ENCODE data around the gene LRRC17.
A peak's percentile ranks its signal among the peaks of the same experiment; 100 is the strongest.

The LRRC17 gene

GRCh38 chr7:102967798-102968197 is 55.0 kb downstream of the LRRC17 start:
- Histone ChIP-seq H3K79me2 (ENCODE audit: insufficient read depth, low read length) (no peaks in the 10 kb centered on the region), H3F3A (ENCODE audit: insufficient read depth, low read length) (no peaks in the 10 kb centered on the region), H3K9me2 (ENCODE audit: low read depth, low read length) (no peaks in the 10 kb centered on the region), H3K9me3 (ENCODE audit: low read length) (peaks cover 4% of the 10 kb centered on the region; the same call in 1 of the 2 replicates), H3K27ac (ENCODE audit: low read depth, low read length, poor library complexity, severe bottlenecking) (no peak overlapping the region), H3K27me3 (ENCODE audit: insufficient read depth, low read length) (no peaks in the 10 kb centered on the region), H3K4me2 (ENCODE audit: low read length) (no peak overlapping the region), H2AFZ (ENCODE audit: low read length) (no peak overlapping the region), H3K9ac (ENCODE audit: low read length) (no peak overlapping the region), H3K4me1 (ENCODE audit: insufficient read depth, low read length, severe bottlenecking) (no peaks in the 10 kb centered on the region), H4K20me1 (ENCODE audit: insufficient read depth, low read length) (no peaks in the 10 kb centered on the region), H3K36me3 (ENCODE audit: insufficient read depth, low read length) (no peaks in the 10 kb centered on the region), H3K4me3 (ENCODE audit: low read depth, low read length, poor library complexity, severe bottlenecking) (no peak overlapping the region)
- TF ChIP-seq EZH2 (IDR thresholded peaks at IDR 0.05; ENCODE audit: borderline replicate concordance, low read length), result no peak
- TF ChIP-seq, protein P1, sequence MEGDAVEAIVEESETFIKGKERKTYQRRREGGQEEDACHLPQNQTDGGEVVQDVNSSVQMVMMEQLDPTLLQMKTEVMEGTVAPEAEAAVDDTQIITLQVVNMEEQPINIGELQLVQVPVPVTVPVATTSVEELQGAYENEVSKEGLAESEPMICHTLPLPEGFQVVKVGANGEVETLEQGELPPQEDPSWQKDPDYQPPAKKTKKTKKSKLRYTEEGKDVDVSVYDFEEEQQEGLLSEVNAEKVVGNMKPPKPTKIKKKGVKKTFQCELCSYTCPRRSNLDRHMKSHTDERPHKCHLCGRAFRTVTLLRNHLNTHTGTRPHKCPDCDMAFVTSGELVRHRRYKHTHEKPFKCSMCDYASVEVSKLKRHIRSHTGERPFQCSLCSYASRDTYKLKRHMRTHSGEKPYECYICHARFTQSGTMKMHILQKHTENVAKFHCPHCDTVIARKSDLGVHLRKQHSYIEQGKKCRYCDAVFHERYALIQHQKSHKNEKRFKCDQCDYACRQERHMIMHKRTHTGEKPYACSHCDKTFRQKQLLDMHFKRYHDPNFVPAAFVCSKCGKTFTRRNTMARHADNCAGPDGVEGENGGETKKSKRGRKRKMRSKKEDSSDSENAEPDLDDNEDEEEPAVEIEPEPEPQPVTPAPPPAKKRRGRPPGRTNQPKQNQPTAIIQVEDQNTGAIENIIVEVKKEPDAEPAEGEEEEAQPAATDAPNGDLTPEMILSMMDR (IDR thresholded peaks at IDR 0.05; ENCODE audit: low read length), result no peak

DNA sequence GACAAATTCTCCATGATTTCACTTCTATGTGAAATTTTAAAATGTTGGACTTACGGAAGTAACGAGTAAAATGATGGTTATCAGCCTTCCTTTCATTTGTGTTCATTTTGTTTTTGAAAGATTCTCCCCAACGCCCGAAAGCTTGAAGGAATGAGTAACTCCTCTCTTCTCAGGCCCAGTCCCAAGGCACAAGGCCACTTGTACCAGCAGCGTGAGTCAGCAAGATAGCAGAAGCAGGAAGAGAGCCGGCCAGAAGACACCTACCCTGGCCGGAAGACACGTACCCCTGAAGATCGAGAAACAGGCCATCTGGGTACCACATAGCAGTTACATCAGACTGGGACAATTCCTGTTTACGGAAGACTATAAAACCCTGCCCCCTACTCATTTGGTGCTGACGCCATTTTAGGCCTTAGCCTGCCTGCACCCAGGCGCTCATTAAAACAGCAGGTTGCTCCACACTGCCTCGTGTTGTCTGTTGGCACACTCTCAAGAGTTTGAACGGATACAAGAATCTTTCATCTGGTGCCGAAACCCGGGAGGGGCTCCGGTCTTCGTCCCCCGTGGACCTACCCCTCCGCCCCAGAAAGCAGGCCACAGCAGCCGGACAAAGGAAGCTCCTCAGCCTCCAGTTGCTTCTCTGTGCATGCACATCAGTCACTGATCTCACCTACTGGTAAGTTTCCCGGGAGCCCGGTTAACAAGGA is 60.4 kb downstream of the LRRC17 start:
- no peaks in the 10 kb centered on the region for H3F3A ChIP-seq (ENCODE audit: insufficient read depth, low read length)
- H3K9me2 ChIP-seq (ENCODE audit: low read depth, low read length), result no peaks in the 10 kb centered on the region
- no peak overlapping the region for H3K27ac ChIP-seq (ENCODE audit: low read depth, low read length, poor library complexity, severe bottlenecking)
- H3K27me3 ChIP-seq (ENCODE audit: insufficient read depth, low read length), result no peaks in the 10 kb centered on the region
- H3K4me3 ChIP-seq (ENCODE audit: low read depth, low read length, poor library complexity, severe bottlenecking), result no peak overlapping the region
- H4K20me1 ChIP-seq (ENCODE audit: insufficient read depth, low read length), result no peaks in the 10 kb centered on the region
- peak overlapping the region; percentile 74; the same call in 1 of the 2 replicates for H2AFZ ChIP-seq (ENCODE audit: low read length)
- no peaks in the 10 kb centered on the region for H3K36me3 ChIP-seq (ENCODE audit: insufficient read depth, low read length)
- H3K4me2 ChIP-seq (ENCODE audit: low read length), result no peak overlapping the region
- H3K79me2 ChIP-seq (ENCODE audit: insufficient read depth, low read length), result no peaks in the 10 kb centered on the region
- no peak overlapping the region for H3K9ac ChIP-seq (ENCODE audit: low read length)
- no peaks in the 10 kb centered on the region for H3K4me1 ChIP-seq (ENCODE audit: insufficient read depth, low read length, severe bottlenecking)
- no peak for TF ChIP-seq EZH2 (IDR thresholded peaks at IDR 0.05; ENCODE audit: borderline replicate concordance, low read length)
- TF ChIP-seq, protein P1 (IDR thresholded peaks at IDR 0.05; ENCODE audit: low read length), result no peak
- no peaks in the 10 kb centered on the region for H3K9me3 ChIP-seq (ENCODE audit: low read length)

DNA sequence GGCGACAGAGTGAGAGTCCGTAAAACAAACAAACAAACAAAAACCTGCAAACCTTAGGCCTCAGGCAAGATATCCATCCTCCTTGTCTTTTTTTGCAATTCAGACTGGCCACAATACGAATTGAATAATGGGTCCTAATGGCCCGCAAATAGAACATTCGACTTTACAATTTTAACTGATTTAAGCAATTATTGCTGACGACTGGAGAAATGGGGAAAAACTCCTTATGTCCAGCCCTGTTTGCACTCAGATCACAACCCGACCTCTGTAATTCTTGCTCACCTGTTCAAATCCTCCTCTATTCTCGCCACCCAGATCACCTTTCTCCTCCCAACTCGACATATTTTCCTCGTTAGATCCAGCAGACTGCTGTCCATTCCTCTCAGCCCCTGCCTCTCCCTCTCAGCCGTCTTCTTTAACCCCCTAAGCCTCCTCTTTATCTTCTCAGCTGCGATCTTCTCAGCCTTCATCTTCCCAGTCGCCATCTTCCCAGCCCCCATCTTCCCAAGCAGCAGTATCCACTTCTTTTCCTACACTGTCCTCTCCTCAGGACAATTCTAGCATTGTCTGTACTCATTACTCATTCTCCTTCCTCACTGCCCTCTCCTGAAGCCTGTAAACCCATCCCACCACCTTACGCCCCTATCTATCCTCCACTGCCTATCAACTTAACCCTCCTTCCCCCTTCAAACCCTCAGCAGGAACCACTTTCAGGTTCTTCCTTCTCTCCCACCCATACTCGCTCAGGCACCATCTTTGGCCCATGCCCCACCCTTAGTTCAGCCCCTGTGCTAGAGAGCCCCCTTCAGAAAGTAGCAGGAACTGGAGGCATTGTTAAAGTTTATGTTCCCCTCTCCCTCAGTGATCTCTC is 61.8 kb downstream of the LRRC17 start:
- H3K4me2 ChIP-seq (ENCODE audit: low read length), result no peak overlapping the region
- no peak overlapping the region for H3K27ac ChIP-seq (ENCODE audit: low read depth, low read length, poor library complexity, severe bottlenecking)
- no peak overlapping the region for H3K9ac ChIP-seq (ENCODE audit: low read length)
- H3K27me3 ChIP-seq (ENCODE audit: insufficient read depth, low read length), result no peaks in the 10 kb centered on the region
- no peaks in the 10 kb centered on the region for H3K36me3 ChIP-seq (ENCODE audit: insufficient read depth, low read length)
- TF ChIP-seq, protein P1 (IDR thresholded peaks at IDR 0.05; ENCODE audit: low read length), result peak; percentile 61
- TF ChIP-seq EZH2 (IDR thresholded peaks at IDR 0.05; ENCODE audit: borderline replicate concordance, low read length), result no peak
- H4K20me1 ChIP-seq (ENCODE audit: insufficient read depth, low read length), result no peaks in the 10 kb centered on the region
- no peak overlapping the region for H3K4me3 ChIP-seq (ENCODE audit: low read depth, low read length, poor library complexity, severe bottlenecking)
- no peaks in the 10 kb centered on the region for H3K4me1 ChIP-seq (ENCODE audit: insufficient read depth, low read length, severe bottlenecking)
- H2AFZ ChIP-seq (ENCODE audit: low read length), result no peak overlapping the region
- no peaks in the 10 kb centered on the region for H3K9me2 ChIP-seq (ENCODE audit: low read depth, low read length)
- no peaks in the 10 kb centered on the region for H3K9me3 ChIP-seq (ENCODE audit: low read length)
- no peaks in the 10 kb centered on the region for H3F3A ChIP-seq (ENCODE audit: insufficient read depth, low read length)
- H3K79me2 ChIP-seq (ENCODE audit: insufficient read depth, low read length), result no peaks in the 10 kb centered on the region
